ENCODE data around the gene SNX25. TPM values are rescaled to one million over a fixed set of nuclear protein-coding genes. Genes with fewer than 3 reads are reported as not detected.

The SNX25 gene
- total RNA-seq, 1 experiment from 2014 or later: 8.4 TPM

- peak overlapping the region; percentile 57 for H3K4me2 ChIP-seq (ENCODE audit: low read length)
- ATAC-seq (no peak), DNase-seq (no peak)
- POLR2A ChIA-PET (ENCODE audit: unreplicated experiment): no interaction called here
- no peak overlapping the region for H3K9ac ChIP-seq (ENCODE audit: low read length)
- no TSS peak for BruUV-seq (replicated peaks)
- intact Hi-C loops (cut with micrococcal nuclease): no loop called here
- H2AFZ ChIP-seq (ENCODE audit: low read length): no peak overlapping the region
- H3K9me3 ChIP-seq (ENCODE audit: low read length): no peaks in the 10 kb centered on the region
- no peaks in the 10 kb centered on the region for H3K36me3 ChIP-seq (ENCODE audit: low read depth, low read length)
- no peak overlapping the region for H3K27ac ChIP-seq (ENCODE audit: low read length)
- H3K4me1 ChIP-seq (ENCODE audit: insufficient read depth, low read length): peaks cover 13% of the 10 kb centered on the region
- no peaks in the 10 kb centered on the region for H3K9me2 ChIP-seq (replicated peaks; ENCODE audit: low read length)
- H3K27me3 ChIP-seq (ENCODE audit: low read length): no peaks in the 10 kb centered on the region
- no peak overlapping the region for H3K4me3 ChIP-seq (ENCODE audit: low read length)
- CTCF ChIA-PET: no interaction called here
- H4K20me1 ChIP-seq (ENCODE audit: low read length): no peaks in the 10 kb centered on the region
- H3F3A ChIP-seq (ENCODE audit: low read length, unreplicated experiment): no peaks in the 10 kb centered on the region
- TF ChIP-seq EZH2 (IDR thresholded peaks at IDR 0.05; ENCODE audit: low read length, unreplicated experiment) (no peak), EZH2phosphoT487 (IDR thresholded peaks at IDR 0.05; ENCODE audit: borderline replicate concordance, low read length) (no peak)
- TF ChIP-seq, protein P1, sequence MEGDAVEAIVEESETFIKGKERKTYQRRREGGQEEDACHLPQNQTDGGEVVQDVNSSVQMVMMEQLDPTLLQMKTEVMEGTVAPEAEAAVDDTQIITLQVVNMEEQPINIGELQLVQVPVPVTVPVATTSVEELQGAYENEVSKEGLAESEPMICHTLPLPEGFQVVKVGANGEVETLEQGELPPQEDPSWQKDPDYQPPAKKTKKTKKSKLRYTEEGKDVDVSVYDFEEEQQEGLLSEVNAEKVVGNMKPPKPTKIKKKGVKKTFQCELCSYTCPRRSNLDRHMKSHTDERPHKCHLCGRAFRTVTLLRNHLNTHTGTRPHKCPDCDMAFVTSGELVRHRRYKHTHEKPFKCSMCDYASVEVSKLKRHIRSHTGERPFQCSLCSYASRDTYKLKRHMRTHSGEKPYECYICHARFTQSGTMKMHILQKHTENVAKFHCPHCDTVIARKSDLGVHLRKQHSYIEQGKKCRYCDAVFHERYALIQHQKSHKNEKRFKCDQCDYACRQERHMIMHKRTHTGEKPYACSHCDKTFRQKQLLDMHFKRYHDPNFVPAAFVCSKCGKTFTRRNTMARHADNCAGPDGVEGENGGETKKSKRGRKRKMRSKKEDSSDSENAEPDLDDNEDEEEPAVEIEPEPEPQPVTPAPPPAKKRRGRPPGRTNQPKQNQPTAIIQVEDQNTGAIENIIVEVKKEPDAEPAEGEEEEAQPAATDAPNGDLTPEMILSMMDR (conservative IDR thresholded peaks at IDR 0.05; ENCODE audit: low read depth, low read length): no peak
- no peaks in the 10 kb centered on the region for H3K79me2 ChIP-seq (ENCODE audit: low read length)
These were observed 174.7 kb downstream of the SNX25 start for GRCh38 chr4:185384061-185384460.

- no peaks in the 10 kb centered on the region for H3K9me3 ChIP-seq (ENCODE audit: low read length)
- BruUV-seq (replicated peaks): no TSS peak
- ChIA-PET POLR2A (ENCODE audit: unreplicated experiment) (interaction anchor here (0.6 kb wide), 1 partner anchor 522 kb away, joined by 9 read pairs; no protein-coding TSS in a partner anchor), CTCF (no interaction called here)
- intact Hi-C loops (cut with micrococcal nuclease): no loop called here
- no peak overlapping the region for H3K4me2 ChIP-seq (ENCODE audit: low read length)
- H3K9ac ChIP-seq (ENCODE audit: low read length): no peak overlapping the region
- H4K20me1 ChIP-seq (ENCODE audit: low read length): no peaks in the 10 kb centered on the region
- H3K36me3 ChIP-seq (ENCODE audit: low read depth, low read length): no peaks in the 10 kb centered on the region
- H3K27me3 ChIP-seq (ENCODE audit: low read length): no peaks in the 10 kb centered on the region
- DNase-seq (no peak), ATAC-seq (no peak)
- no peak overlapping the region for H2AFZ ChIP-seq (ENCODE audit: low read length)
- H3K79me2 ChIP-seq (ENCODE audit: low read length): no peaks in the 10 kb centered on the region
- no peak overlapping the region for H3K4me3 ChIP-seq (ENCODE audit: low read length)
- H3K27ac ChIP-seq (ENCODE audit: low read length): no peak overlapping the region
- TF ChIP-seq, protein P1 (conservative IDR thresholded peaks at IDR 0.05; ENCODE audit: low read depth, low read length): no peak
- TF ChIP-seq EZH2phosphoT487 (IDR thresholded peaks at IDR 0.05; ENCODE audit: borderline replicate concordance, low read length): no peak
- TF ChIP-seq EZH2 (IDR thresholded peaks at IDR 0.05; ENCODE audit: low read length, unreplicated experiment): no peak
- no peaks in the 10 kb centered on the region for H3F3A ChIP-seq (ENCODE audit: low read length, unreplicated experiment)
- peaks cover 13% of the 10 kb centered on the region for H3K4me1 ChIP-seq (ENCODE audit: insufficient read depth, low read length)
- no peaks in the 10 kb centered on the region for H3K9me2 ChIP-seq (replicated peaks; ENCODE audit: low read length)
These were observed 175.5 kb downstream of the SNX25 start for GRCh38 chr4:185384930-185385331.

- POLR2A ChIA-PET (ENCODE audit: unreplicated experiment): no interaction called here
- Histone ChIP-seq H3K9me3 (ENCODE audit: low read length) (no peaks in the 10 kb centered on the region), H3K9ac (ENCODE audit: low read length) (no peak overlapping the region), H4K20me1 (ENCODE audit: low read length) (no peaks in the 10 kb centered on the region), H3F3A (ENCODE audit: low read length, unreplicated experiment) (no peaks in the 10 kb centered on the region), H3K4me1 (ENCODE audit: insufficient read depth, low read length) (peaks cover 13% of the 10 kb centered on the region), H3K9me2 (replicated peaks; ENCODE audit: low read length) (no peaks in the 10 kb centered on the region), H3K4me2 (ENCODE audit: low read length) (no peak overlapping the region), H3K36me3 (ENCODE audit: low read depth, low read length) (no peaks in the 10 kb centered on the region), H2AFZ (ENCODE audit: low read length) (no peak overlapping the region), H3K27me3 (ENCODE audit: low read length) (no peaks in the 10 kb centered on the region), H3K4me3 (ENCODE audit: low read length) (no peak overlapping the region), H3K79me2 (ENCODE audit: low read length) (no peaks in the 10 kb centered on the region), H3K27ac (ENCODE audit: low read length) (no peak overlapping the region)
- ATAC-seq (no peak), DNase-seq (no peak)
- TF ChIP-seq EZH2 (IDR thresholded peaks at IDR 0.05; ENCODE audit: low read length, unreplicated experiment) (no peak), EZH2phosphoT487 (IDR thresholded peaks at IDR 0.05; ENCODE audit: borderline replicate concordance, low read length) (no peak)
- TF ChIP-seq, protein P1 (conservative IDR thresholded peaks at IDR 0.05; ENCODE audit: low read depth, low read length): no peak
- intact Hi-C loops (cut with micrococcal nuclease): no loop called here
- BruUV-seq (replicated peaks): no TSS peak
- CTCF ChIA-PET: no interaction called here
These were observed 178.6 kb downstream of the SNX25 start for GRCh38 chr4:185387957-185388356.

All from PC-3 (cell line).